GM18505 (cell line): Measurements from ENCODE around the gene TOMM22.

Experiments used
- ATAC-seq: cut with Tn5 transposase; IDR thresholded peaks from one replicate; pipeline ENCODE4 v1.9.1; 2021; ENCODE audit not compliant: unreplicated experiment
- POLR2A ChIP-seq: IDR thresholded peaks from 4 replicates; pipeline ENCODE4 v1.6.1; 2011; ENCODE audit warnings: borderline replicate concordance; ENCODE audit not compliant: insufficient read depth, insufficient read length; ENCODE audit errors: extremely low read depth

Gene TOMM22

DNA sequence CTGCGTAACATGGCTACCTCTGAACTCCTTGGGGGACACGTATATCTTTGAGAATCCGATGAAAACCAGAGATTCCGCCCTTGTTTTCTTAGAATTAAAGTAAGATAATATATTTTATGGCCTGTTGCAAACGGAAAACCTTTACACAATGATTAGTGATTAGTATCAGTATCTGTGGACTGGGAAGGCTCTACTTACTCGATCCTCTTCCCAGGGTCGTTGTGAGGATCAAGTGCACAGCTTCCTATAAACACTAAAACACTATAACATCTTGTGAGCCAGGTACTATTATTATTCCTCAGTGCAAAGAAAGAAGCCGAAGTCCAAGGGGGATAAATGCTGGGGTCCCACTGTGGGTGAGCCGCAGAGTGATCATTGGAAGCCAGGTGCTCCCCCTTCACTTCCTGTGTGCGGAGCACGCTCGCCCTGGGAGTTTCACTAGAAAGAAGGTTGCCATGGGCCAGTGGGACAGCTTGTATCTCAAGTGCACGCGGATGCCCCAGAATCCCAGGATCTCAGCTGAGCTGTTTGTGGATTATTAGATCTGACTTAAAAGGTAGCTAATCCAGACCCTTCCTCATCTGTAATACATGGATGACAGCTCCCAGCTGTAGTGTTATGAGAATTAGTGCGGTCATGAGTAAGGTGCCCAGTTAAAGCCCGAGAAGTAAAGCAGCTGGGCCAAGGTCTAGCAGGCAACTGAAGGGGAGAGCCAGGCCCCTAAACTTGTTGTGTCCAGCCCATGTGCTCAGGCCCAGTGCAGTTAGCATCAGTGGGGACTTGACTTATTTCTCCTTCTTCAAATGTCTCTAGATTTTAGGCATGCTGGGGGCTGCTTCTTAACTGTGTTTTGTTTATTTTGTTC, 24.5 kb upstream of the TOMM22 start:
- TF ChIP-seq POLR2A: peak; percentile 21
- no peak for ATAC-seq

DNA sequence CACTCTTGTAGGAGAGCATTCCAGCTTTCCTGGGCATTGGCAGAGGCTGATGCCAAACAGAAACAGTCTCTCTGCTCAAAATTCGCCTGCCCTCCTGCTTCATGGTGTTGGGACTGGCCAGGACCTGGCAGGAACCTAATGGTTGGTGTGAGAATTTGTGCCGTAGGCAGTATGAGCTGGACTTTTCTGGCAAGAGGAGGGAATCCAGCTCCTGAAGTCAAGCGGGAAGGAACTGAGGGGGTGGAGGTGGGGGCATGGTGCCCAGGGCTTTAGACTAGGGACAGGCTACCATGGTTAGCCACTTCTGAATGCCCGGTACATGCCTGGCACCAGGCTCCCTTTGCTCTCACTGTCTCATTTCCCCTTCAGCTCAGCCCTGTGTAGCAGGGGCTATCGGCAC, 6.9 kb upstream of the TOMM22 start:
- TF ChIP-seq POLR2A: no peak
- ATAC-seq: no peak

DNA sequence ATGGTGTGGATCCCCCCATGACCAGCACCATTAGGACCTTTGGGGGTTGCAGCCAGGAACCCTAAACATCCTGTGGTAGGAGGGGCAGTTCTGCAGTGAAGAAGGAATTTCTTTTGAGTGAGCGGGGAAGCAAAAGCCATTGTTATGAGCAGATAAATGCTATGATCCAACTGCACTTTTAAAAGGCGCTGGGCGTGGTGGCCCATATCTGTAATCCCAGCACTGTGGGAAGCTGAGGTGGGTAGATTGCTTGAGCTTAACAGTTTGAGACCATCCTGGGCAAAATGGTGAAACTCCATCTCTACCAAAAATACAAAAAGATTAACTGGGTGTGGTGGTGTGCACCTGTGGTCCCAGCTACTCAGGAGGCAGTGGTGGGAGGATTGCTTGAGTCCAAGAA, 5.9 kb upstream of the TOMM22 start:
- no peak for TF ChIP-seq POLR2A
- no peak for ATAC-seq

DNA sequence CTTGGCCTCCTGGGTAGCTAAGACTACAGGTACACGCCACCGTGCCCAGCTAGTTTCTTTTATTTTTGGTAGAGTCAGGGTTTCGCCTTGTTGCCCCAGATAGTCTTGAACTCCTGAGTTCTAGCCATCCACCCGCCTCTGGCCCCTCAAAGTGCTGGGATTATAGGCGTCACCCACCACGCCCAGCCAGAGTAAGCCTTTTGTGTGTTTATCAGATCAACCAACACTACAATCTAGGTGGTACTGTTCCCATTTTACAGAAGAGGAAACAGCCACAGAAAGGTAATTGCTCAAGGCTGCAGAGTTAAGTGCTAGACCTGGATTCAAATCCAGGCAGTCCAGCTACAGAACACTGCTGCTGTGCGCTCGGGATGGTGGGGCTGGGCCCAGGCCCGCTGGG, 3.1 kb downstream of the TOMM22 start:
- TF ChIP-seq POLR2A: no peak
- ATAC-seq: no peak

DNA sequence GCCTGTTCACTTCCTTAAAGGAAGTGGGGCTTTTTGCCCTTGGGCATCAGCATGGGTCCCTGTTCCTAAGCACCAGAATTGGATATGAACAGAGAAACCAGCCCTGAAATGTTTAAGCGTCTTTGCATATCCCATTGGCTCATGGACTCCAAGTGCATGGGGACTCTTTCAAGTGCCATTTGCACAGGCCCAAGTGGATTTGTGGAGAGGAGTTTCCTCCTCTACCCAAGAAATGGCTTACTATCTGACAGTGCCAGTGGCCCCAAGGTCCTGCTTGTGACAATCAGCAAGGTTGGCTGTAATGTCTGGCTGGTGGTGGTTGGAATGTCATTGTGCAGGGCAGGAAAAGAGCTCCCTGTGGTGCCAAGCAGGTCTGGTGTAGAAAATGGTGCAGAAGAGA, 4.0 kb downstream of the TOMM22 start:
- TF ChIP-seq POLR2A: no peak
- ATAC-seq: no peak

DNA sequence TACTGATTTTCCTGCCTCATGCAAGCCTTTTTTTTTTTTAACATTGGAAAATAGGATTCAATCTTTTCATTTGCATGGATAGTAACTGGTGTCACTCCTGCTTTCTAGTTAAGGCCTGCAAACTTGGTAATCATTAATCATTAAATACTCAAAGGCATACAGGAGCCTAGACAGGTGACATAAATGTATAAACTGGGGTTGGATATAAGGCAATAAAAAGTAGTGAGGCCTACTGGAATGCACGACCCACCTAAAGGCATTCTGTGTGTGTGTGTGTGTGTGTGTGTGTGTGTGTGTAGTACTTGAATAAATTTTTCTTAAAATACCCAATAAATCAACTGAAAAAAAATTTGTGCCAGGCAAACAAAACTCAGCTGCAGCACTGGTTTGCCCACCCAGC, 7.9 kb downstream of the TOMM22 start:
- ATAC-seq: no peak
- TF ChIP-seq POLR2A: no peak

DNA sequence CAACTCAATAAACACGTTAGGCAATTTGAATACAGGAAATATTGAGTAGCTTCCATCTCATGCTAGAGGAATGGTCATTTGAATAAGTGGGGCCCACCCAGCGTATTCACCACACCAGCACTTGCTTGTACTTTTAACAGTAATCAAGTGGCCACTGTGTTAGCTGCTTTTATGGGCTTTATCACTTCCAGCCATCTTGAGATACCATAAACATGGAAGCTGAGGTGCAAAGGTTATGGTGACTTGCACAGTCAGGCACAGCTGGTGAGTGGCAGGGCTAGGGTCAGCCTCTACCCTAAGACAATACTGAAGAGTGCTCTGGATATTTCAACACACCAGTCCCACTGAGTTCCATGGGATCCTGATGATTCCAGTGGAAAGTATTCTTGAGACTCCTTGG, 12.3 kb downstream of the TOMM22 start:
- no peak for TF ChIP-seq POLR2A
- ATAC-seq: no peak

DNA sequence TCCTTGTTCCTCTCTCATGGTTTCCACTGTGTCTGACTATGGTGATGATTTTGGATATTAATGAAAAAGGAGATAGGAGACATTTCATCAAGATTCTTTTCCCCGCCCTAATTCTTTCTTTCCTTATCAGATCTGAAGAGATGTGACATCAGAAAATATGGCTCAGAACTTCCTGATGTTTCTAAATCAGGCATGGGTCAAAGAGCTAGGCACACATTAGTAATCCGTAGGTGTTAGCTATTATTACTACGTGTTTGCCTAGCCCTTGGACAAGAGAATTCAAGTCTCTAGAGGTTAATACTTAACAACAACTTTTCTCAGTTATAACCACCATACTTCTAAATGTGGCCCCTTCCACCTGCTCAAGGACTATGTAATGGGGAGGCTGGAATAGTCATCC, 13.2 kb downstream of the TOMM22 start:
- no peak for ATAC-seq
- no peak for TF ChIP-seq POLR2A

DNA sequence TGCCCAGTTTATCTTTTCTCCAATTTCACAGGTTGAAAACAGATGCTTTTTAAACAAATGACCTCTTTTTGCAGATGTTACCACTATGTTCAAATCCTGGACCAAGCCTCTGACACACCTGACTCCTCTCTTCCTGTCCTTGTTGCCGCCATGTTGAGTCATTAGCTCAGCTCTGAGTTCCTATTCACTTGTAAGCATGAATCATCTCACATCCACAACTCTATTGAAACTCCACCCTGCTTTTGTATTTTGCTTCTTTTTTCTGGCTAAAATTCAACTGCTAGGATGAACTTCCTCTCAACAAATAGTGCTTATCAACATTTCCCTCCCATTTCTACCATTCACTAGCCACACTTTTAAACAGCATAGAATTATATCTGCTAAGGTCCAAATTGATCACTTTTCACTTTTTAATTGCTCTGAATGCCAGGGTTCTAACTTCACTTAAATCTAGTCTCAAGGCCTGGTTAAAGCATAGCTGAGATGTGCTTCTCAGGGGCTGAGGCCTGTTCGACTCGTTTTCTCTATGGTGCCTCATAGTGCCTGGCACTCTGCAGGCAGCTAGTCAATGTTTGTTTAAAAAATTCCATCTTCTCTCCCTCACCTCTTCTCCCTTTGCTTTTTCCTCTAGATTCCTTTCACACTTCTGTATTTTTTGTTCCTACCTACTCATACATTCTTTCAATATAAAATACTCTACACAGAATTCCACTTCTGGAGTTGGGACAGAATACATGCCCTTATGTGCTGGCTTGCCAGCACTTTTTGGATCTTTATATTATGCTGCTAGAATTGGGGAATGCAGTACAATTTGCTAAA, 15.1 kb downstream of the TOMM22 start:
- no peak for TF ChIP-seq POLR2A
- ATAC-seq: no peak

DNA sequence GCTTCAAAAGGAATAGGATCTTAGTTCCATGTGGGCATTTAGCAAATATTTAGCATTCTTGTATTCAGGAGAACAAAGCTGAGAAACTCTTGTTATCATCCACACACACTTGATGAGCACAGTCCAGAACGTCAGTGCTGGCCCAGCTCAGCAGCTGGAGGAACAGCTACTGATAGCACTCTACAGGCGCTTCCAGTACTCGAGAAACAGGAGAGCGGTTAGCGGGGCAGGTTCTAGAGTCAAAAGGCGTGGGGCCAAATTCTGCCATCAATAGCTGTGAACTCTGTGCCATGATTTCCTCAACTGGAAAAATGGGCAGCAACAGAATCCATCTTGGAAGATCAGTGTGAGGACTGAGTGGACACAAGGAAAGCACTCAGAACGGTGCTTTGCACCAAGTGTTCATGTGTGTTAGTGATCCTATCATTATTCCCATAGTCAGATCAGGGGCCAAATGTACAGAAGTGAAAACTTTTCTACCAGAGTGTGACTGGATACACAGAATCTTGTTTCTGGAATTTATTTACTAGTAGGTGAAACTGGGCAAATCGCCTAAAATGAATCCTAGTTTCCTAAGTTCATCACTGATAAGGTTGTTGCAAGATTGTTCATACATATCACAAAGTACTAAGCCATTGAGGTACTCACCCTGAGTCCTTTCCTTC, 15.8 kb downstream of the TOMM22 start:
- TF ChIP-seq POLR2A: no peak
- no peak for ATAC-seq

DNA sequence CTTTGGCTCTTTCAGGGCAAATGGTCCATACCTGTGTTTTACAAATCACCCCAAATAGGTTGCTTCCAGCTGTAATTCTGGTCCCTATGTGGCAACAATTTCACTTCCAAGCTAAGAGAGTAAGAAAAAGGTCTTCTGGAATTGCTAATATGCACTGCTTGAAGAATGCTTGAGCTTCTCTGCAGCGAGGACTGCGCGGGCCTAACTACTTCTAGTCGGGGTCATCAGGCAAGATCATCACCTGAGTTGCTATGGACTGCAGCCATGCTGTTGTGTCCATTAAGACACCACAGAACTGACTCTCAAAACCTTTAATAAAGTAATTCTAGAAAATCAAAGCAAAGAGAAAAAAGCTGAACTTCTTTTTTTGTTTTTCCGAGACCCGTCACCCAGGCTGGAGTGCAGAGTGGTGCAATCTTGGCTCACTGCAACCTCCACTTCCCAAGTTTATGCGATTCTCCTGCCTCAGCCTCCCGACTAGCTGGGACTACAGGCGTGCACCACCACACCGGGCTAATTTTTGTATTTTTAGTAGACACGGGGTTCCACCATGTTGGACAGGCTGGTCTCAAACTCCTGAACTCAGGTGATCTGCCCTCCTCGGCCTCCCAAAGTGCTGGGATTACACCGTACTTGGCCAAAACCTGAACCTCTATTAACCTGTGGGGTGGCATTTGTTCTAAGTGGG, 16.8 kb downstream of the TOMM22 start:
- ATAC-seq: no peak
- TF ChIP-seq POLR2A: no peak

DNA sequence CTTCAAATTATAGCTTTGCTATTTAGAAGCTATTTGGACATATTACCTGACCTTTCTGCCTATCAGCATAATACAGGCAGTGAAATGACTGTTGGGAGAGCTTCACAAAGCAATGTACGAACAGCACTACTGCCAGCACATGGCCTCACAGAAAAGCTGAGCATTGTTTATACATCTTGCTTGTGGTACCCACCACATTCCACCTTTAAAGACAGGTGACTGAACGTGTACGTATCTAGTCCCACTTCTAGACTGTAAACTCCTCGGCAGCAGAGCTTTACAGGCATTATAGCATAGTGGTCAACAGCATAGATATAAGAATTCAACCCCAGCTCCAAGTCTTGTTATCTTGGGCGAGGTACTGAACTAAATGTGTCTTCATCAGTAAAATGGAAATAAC, 17.4 kb downstream of the TOMM22 start:
- TF ChIP-seq POLR2A: no peak
- no peak for ATAC-seq

DNA sequence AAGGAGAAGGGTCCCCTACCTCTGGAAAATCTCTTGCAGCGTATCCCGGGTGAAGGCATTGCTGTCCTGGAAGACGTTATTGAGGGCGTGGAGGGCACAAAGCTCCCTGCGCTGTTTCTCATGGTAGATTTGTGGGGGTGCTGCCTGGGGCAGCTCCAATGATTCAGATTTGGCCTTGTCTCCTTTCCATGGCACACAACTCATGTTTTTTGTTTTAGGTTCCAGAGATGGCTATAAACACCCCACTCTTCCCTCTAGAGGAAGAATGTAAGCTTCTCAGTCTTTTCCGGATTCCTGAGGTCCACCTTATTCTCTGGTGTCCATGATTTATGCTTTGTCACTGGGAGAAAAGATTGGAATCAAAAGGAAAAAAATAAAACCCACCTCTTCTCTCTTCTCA, 18.0 kb downstream of the TOMM22 start:
- no peak for ATAC-seq
- no peak for TF ChIP-seq POLR2A
